HG03159 (cell line): ENCODE measurements around the gene RPEL1.
"Not testable (repeated sequence)": the region's sequence is repeated elsewhere in the genome, so short reads cannot be mapped to it uniquely, and the experiment has no call there.

ENCODE experiments used
- ATAC-seq: cut with Tn5 transposase; IDR thresholded peaks from one replicate; pipeline ENCODE4 v1.9.1; 2021; ENCODE audit warnings: mild to moderate bottlenecking, moderate library complexity; ENCODE audit not compliant: unreplicated experiment

RPEL1 gene

GRCh38 chr10:103245587-103245986 is at the start of gene RPEL1:
TSS of gene RPEL1 (plus strand) at chr10:103245887. CDS start at chr10:103245997, 110 bp downstream.
- not testable (repeated sequence) for ATAC-seq

DNA sequence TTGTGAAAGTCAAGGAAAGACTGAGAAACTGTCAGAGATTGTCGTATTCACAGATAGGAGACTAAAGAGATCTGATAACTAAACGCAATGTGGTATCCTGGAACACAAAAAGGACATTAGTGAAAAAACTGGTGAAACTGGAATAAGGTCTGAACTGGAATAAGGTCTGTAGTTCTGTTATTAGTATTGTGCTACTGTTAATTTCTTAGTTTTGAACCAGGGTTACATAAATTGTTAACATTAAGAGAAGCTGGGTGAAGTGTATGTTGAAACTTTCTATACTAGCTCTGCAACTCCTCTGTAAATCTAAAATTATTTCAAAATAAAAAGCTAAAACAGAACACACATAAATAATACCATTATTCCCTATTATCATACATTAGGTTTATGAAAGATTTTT is 49.2 kb upstream of the RPEL1 start:
- ATAC-seq, result no peak

GRCh38 chr10:103197174-103197573 is 48.5 kb upstream of the RPEL1 start:
- ATAC-seq, result no peak

- ATAC-seq, result no peak
Measured at GRCh38 chr10:103197903-103198302, 47.8 kb upstream of the RPEL1 start.

DNA sequence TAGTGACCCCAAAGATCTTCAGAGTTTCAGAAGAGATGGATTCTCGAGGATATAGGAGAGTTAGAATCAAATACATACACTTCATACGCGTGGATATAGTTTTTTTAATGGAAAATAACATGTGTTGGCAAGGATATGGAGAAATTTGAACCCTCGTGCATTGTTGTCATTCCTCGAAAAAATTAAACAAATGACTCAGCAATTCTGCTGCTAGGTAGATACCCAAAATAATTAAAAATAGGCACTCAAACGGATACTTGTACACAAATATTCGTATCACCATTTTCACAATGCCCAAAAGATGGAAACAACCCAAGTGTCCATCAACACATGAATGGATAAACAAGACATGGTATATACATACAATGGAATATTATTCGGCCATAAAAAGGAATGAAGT is 47.0 kb upstream of the RPEL1 start:
- no peak for ATAC-seq

GRCh38 chr10:103199488-103199887 is 46.2 kb upstream of the RPEL1 start:
- ATAC-seq, result no peak

- ATAC-seq, result no peak
Measured at GRCh38 chr10:103202319-103202718, 43.4 kb upstream of the RPEL1 start.

- no peak for ATAC-seq
Measured at GRCh38 chr10:103203466-103203865, 42.2 kb upstream of the RPEL1 start.

DNA sequence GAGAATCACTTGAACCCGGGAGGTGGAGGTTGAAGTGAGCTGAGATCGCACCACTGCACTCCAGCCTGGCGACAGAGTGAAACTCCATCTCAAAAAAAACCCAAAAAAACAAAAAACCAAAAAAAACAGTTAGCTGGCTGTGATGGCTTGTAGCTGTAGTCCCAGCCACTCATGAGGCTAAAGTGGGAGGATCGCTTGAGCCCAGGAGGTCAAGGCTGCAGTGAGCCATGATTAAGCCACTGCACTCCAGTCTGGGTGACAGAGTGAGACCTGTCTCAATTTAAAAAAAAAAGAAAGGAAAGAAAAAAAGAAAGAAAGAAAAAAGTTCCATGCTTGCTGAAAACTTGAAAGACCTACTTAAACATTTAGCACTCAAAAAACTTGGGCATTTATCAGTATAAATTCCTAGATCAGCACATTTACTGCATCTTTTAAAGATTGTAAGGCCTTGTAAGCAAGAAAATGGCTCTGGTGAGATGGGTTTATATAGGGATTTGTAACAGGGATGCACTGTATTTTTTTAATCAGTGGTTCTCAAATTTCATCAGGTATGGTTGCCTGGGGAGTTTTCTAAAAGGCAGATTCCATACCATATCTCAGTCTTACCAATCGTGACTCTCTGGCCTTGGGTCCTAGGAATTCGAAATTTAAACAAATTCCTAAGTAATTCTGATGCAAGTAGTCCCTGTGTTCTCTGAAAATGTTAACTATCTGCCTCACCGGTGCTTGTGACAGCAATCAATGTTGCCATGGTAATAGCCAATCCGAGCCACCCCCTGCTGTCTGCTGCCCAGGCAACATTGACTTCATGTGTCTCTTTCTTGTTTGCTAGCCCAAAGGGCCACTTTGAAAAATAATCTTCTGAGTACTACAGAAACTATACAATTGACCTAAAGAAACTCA is 41.1 kb upstream of the RPEL1 start:
- no peak for ATAC-seq

DNA sequence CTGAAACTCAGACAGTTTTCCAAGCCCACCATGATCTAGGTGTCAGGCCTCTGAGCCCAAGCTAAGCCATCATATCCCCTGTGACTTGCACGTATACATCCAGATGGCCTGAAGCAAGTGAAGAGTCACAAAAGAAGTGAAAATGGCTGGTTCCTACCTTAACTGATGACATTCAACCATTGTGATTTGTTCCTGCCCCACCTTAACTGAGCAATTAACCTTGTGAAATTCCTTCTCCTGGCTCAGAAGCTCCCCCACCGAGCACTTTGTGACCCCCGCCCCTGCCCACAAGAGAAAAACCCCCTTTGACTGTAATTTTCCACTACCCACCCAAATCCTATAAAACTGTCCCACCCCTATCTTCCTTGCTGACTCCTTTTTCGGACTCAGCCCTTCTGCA is 40.3 kb upstream of the RPEL1 start:
- ATAC-seq, result not testable (repeated sequence)

DNA sequence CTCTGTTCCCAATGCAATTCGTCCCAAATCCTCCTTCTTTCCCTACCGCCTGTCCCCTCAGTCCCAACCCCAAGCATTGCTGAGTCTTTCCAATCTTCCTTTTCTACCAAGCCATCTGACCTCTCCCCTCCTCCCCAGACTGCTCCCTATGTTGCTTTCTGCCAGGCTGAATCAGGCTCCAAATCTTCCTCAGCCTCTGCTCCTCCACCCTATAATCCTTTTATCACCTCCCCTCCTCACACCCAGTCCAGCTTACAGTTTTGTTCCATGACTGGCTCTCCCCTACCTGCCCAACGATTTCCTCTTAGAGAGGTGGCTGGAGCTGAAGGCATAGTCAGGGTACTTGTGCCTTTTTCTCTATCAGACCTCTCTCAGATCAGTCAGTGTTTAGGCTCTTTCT is 39.0 kb upstream of the RPEL1 start:
- not testable (repeated sequence) for ATAC-seq

- no peak for ATAC-seq
Measured at GRCh38 chr10:103207141-103207540, 38.5 kb upstream of the RPEL1 start.

DNA sequence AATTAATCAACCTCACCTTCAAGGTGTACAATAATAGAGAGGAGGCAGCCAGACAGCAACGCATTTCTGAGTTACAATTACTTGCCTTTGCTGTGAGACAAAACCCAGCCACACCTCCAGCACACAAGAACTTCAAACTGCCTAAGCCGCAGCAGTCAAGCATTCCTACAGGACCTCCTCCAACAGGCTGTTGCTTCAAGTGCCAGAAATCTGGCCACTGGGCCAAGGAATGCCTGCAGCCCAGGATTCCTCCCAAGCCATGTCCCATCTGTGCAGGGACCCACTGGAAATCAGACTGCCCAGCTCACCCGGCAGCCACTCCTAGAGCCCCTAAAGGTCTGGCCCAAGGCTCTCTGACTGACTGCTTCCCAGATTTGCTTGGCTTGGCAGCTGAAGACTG is 38.0 kb upstream of the RPEL1 start:
- not testable (repeated sequence) for ATAC-seq

- ATAC-seq, result not testable (repeated sequence)
Measured at GRCh38 chr10:103210262-103210661, 35.4 kb upstream of the RPEL1 start.

DNA sequence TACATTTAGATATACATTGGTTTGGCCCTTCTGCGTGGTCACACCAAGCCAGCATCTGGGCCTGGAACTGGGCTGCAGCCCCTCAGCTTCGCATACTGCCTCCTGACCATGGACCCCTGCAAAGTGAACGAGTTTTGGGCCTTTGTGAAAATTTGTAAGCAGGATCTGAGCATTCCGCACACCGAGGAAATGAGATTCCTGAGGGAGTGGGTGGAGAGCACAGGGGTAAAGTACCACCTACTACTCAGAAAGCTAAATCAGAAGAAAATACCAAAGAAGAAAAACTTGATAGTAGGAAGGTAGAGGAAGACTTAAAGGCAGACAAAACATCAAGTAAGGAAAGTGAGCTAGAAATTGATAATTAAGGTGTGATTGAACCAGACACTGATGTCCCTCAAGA is 30.1 kb upstream of the RPEL1 start:
- no peak for ATAC-seq

- not testable (repeated sequence) for ATAC-seq
Measured at GRCh38 chr10:103216362-103216761, 29.3 kb upstream of the RPEL1 start.

DNA sequence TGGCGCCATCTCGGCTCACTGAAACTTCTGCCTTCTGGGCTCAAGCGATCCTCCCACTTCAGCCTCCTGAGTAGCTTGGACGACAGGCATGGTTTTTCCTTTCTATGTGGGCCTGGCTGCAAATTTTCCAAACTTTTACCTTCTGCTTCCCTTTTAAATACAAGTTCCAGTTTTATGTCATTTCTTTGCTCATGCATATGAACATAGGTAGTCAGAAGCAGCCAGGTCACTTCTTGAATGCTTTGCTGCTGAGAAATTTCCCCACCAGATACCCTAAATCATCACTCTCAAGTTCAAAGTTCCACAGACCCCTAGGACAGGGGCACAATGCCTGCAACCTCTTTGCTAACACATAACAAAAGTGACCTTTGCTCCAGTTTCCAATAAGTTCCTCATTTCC is 21.6 kb upstream of the RPEL1 start:
- no peak for ATAC-seq

DNA sequence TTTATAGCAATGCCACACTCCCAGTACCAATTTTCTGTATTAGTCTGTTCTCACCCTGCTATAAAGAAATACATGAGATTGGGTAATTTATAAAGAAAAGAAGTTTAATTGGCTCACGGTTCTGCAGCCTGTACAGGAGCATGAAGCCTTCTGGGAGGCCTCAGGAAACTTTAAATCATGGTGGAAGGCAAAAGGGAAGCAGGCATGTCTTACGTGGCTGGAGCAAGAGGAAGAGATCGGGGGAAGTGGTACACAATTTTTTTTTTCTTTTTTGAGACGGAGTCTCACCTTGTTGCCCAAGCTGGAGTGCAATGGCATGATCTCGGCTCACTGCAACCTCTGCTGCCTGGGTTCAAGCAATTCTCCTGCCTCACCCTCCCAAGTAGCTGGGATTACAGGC is 21.0 kb upstream of the RPEL1 start:
- ATAC-seq, result not testable (repeated sequence)

DNA sequence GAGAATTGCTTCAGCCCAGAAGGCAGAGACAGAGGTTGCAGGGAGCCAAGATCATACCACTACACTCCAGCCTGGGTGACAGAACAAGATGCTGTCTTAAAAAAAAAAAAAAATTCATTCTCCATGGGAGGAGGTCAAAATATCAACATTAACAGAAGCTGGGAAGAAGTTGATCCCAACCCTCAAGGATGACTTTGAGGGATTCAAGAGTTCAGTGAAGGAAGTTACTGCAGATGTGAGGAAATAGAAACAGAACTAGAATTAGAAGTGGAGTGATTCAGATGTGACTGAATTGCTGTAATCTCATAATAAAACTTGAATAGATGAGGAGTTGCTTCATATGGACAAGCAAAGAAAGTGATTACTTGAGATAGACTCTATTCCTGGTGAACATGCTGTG is 19.7 kb upstream of the RPEL1 start:
- no peak for ATAC-seq

- no peak for ATAC-seq
Measured at GRCh38 chr10:103227416-103227815, 18.3 kb upstream of the RPEL1 start.

DNA sequence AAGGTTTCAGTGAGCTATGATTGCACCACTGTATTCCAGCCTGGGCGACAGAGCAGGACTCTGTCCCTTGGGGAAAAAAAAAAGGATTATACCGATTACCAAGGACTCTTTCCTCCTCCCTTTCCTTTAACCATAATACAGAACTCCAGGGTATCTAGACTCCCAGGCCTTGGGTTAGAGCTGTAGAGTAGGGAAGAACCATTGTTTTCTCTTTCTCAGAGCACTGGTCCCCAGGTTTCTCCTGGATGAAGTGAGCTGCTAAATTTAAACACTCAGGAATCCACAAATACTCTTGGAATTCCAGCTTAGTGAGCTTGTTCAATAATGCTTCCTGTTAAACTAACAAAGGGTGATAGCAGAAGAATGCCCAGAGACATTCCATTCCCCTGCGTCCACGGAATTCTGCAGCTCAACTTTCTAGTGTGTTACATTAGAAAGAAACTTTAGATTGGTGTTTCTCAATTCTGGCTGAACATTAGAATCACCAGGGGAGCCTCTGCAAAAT is 14.6 kb upstream of the RPEL1 start:
- no peak for ATAC-seq

DNA sequence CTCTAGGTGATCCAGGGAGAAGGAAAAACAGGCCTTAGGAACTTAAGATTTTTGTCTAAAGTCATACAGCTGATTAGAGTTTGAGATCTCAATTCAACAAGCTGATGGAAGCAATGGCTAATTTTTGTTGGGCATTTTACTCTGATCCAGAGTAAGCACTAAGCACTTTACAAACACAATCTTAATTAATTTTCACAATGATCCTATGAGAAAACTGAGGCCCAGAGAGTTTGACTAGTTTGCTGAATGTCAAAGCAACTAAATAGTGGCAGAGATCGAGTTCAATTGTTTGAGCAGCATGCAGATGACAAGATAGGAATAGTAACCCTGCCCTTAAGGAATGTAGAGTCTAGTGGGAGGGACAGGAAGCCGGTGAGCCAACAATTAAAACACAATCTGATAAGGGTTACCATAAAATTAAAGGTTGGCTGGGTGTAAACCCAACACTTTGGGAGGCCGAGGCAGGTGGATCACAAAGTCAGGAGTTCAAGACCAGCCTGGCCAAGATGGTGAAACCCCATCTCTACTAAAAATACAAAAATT is 13.5 kb upstream of the RPEL1 start:
- no peak for ATAC-seq
